Measurements from ENCODE around the gene SLC1A7.

SLC1A7 gene

GRCh38 chr1:53134042-53134485, 8.4 kb downstream of the SLC1A7 start:
- CTCF ChIA-PET = interaction anchor here (2.2 kb wide), 1 partner anchor 12 kb away, joined by 5 read pairs; no protein-coding TSS in a partner anchor

DNA sequence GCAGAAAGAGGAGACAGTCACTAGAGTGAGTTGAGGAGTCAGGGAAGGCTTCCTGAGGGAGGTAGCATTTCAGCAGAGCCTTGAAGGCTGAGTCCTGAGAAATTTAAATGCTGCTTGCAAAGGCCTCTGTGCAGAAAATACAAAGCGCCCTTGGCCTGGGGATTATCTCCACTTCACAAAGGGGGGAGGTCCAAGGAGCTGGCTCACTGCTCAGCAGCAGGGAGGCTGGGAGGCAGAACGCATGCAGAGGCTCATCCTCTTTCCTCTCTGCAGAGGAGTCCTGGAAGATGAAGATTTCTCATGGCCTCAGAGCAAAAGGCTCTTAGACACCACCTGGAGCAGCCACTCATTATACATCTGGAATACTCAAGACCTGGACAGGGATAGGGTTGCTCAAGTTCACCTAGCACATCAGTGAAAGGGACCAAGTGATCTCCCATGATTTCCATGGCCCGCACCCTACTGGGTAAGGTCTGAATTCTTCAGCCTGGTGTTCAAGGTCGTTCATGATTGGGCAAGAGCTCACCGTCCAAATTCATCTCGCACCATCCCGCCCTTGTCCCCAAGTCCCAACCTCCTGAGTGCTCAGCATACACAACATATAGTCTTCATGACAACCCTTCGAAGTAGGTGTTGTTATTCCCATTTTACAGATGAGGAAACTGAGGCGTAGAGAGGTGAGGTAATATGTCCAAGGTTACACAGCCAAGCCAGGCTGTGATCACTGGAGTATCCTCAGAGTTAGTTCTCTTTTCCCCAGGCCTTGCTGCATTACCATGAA, 9.0 kb downstream of the SLC1A7 start:
- ChIA-PET POLR2A (no interaction called here), CTCF (interaction anchor here (2.2 kb wide), 1 partner anchor 11 kb away, joined by 5 read pairs; no protein-coding TSS in a partner anchor)
- DNase-seq (ENCODE audit: low read depth, low spot score) = no peak
- TF ChIP-seq, protein P1, sequence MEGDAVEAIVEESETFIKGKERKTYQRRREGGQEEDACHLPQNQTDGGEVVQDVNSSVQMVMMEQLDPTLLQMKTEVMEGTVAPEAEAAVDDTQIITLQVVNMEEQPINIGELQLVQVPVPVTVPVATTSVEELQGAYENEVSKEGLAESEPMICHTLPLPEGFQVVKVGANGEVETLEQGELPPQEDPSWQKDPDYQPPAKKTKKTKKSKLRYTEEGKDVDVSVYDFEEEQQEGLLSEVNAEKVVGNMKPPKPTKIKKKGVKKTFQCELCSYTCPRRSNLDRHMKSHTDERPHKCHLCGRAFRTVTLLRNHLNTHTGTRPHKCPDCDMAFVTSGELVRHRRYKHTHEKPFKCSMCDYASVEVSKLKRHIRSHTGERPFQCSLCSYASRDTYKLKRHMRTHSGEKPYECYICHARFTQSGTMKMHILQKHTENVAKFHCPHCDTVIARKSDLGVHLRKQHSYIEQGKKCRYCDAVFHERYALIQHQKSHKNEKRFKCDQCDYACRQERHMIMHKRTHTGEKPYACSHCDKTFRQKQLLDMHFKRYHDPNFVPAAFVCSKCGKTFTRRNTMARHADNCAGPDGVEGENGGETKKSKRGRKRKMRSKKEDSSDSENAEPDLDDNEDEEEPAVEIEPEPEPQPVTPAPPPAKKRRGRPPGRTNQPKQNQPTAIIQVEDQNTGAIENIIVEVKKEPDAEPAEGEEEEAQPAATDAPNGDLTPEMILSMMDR (IDR thresholded peaks at IDR 0.05; ENCODE audit: insufficient read depth, low read length, missing control alignments) = no peak
- no peak overlapping the region for H3K4me3 ChIP-seq (ENCODE audit: low read depth, low read length)

More at GRCh38 chr1:53134042-53134485, 8.4 kb downstream of the SLC1A7 start:
- H3K4me3 ChIP-seq (ENCODE audit: low read depth, low read length) = no peak overlapping the region
- TF ChIP-seq, protein P1 (IDR thresholded peaks at IDR 0.05; ENCODE audit: insufficient read depth, low read length, missing control alignments) = no peak
- DNase-seq (ENCODE audit: low read depth, low spot score) = no peak
- POLR2A ChIA-PET = no interaction called here

DNA sequence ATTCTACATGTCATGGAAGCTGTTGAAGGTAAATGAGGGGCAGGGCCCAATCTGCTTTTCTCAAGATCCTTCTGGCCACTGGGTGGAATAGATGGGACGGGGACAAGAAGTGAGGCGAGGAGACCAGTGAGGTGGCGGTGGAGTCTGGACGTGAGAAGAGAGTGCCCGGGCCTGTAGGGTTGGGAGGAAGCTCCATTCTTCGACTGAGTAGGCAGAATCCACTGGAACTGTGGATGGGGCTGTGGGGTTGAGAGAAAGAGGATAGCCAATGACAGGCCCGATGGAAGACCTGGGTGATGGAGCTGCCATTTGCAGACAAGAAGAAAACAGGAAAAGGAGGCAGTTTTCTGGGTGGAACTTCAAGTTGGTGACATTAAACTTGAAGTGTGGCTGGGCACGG, 10.3 kb downstream of the SLC1A7 start:
- POLR2A ChIA-PET = interaction anchor here (1.1 kb wide), 1 partner anchor 43 kb away, joined by 3 read pairs; no protein-coding TSS in a partner anchor
- TF ChIP-seq, protein P1 (IDR thresholded peaks at IDR 0.05; ENCODE audit: insufficient read depth, low read length, missing control alignments) = no peak
- CTCF ChIA-PET = interaction anchor here (1.1 to 2.2 kb wide), 2 partner anchors 10 to 16 kb away, joined by 3 to 5 read pairs; no protein-coding TSS in a partner anchor
- H3K4me3 ChIP-seq (ENCODE audit: low read depth, low read length) = no peak overlapping the region
- no peak for DNase-seq (ENCODE audit: low read depth, low spot score)

GRCh38 chr1:53131590-53131938, 10.9 kb downstream of the SLC1A7 start:
- TF ChIP-seq, protein P1 (IDR thresholded peaks at IDR 0.05; ENCODE audit: insufficient read depth, low read length, missing control alignments) = no peak
- POLR2A ChIA-PET = interaction anchor here (1.1 kb wide), 1 partner anchor 42 kb away, joined by 3 read pairs; no protein-coding TSS in a partner anchor
- no peak overlapping the region for H3K4me3 ChIP-seq (ENCODE audit: low read depth, low read length)
- no peak for DNase-seq (ENCODE audit: low read depth, low spot score)
- CTCF ChIA-PET = no interaction called here

- ChIA-PET CTCF (no interaction called here), POLR2A (interaction anchor here (1.1 kb wide), 1 partner anchor 42 kb away, joined by 3 read pairs; no protein-coding TSS in a partner anchor)
- TF ChIP-seq, protein P1 (IDR thresholded peaks at IDR 0.05; ENCODE audit: insufficient read depth, low read length, missing control alignments) = no peak
- no peak overlapping the region for H3K4me3 ChIP-seq (ENCODE audit: low read depth, low read length)
- DNase-seq (ENCODE audit: low read depth, low spot score) = no peak
These were observed 11.4 kb downstream of the SLC1A7 start for GRCh38 chr1:53130878-53131589.

- ChIA-PET POLR2A (no interaction called here), CTCF (no interaction called here)
These were observed 11.9 kb downstream of the SLC1A7 start for GRCh38 chr1:53130598-53130877.

More at GRCh38 chr1:53130598-53130877, 11.9 kb downstream of the SLC1A7 start:
- no peak for DNase-seq (ENCODE audit: low read depth, low spot score)
- no peak overlapping the region for H3K4me3 ChIP-seq (ENCODE audit: low read depth, low read length)
- TF ChIP-seq, protein P1 (IDR thresholded peaks at IDR 0.05; ENCODE audit: insufficient read depth, low read length, missing control alignments) = no peak

Data from AG04449 (cell line).